Colon (tissue), 2 donors: ENCODE measurements around the gene ZFP64.

Source experiments
- FAIRE-seq: peaks from 2 replicates; lab custom pipeline; 2012; peaks lifted over from hg19 to GRCh38; lab: Jason Lieb, UNC
- donor health status: control.
- donor health status: control.

ZFP64 gene

GRCh38 chr20:52104546-52105441, 86.8 kb downstream of the ZFP64 start:
- no peak for FAIRE-seq

GRCh38 chr20:52103913-52104545, 87.5 kb downstream of the ZFP64 start:
- no peak for FAIRE-seq

- FAIRE-seq: no peak
These were observed 88.2 kb downstream of the ZFP64 start for GRCh38 chr20:52103335-52103912.

DNA sequence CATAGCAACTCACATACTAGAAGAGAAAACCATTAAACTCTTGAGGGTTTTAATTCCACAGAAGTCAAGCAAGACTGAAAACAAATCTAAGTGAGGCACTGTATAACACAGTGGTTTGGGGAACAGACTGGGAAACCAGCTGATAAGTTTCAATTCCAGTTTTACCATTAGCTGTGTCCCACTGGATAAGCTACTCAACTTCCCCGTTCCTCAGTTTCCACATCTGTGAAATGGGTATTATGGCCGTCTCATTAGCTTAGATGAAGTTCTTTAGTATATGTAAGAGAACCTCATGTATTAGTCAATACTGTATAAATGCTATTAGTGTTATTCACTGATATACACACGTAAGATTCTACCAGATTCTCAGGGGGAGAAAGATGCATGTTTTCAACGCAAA, 89.0 kb downstream of the ZFP64 start:
- no peak for FAIRE-seq

DNA sequence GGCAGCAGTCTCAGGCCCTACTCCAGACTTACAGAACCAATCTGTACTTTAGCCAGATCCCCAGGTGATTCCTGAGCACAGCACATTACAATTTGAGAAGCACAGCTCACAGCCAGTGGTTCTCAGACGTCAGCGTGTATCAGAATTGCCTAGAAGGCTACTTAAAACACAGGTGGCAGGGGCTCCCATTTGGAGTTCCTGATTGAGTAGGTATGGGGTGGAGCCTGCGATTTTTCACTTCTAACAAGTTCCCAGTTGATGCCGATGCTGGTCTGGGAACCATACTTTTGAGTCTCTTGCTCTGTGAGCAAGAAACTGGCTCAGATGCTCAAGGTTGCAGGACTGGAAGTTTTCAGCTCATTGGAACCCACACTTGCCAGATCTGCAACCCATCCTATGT, 89.5 kb downstream of the ZFP64 start:
- no peak for FAIRE-seq
